ENCODE measurements around the gene FAM53B.
A peak's percentile ranks its signal among the peaks of the same experiment; 100 is the strongest.

The FAM53B gene

GRCh38 chr10:124605001-124605370 is 139.2 kb downstream of the FAM53B start:
- no peak overlapping the region for H3K4me3 Mint-ChIP-seq
- H3K27ac Mint-ChIP-seq = peak overlapping the region; percentile 46

GRCh38 chr10:124604214-124605000 is 139.8 kb downstream of the FAM53B start:
- DNase-seq (ENCODE audit: low spot score in 2 of 2) (no peak), ATAC-seq (no peak)
- Mint-ChIP-seq H3K36me3 (peaks cover 18% of the 10 kb centered on the region), H3K4me3 (no peak overlapping the region), H3K27ac (peak overlapping the region; percentile 32), H3K9me3 (no peaks in the 10 kb centered on the region), H3K4me1 (peaks cover 13% of the 10 kb centered on the region)

More at GRCh38 chr10:124605001-124605370, 139.2 kb downstream of the FAM53B start:
- Mint-ChIP-seq H3K36me3 (peaks cover 17% of the 10 kb centered on the region), H3K9me3 (no peaks in the 10 kb centered on the region), H3K4me1 (peaks cover 19% of the 10 kb centered on the region)
- DNase-seq (ENCODE audit: low spot score in 2 of 2) (no peak), ATAC-seq (no peak)

- peak overlapping the region; percentile 32 for H3K27ac Mint-ChIP-seq
- peaks cover 18% of the 10 kb centered on the region for H3K36me3 Mint-ChIP-seq
- ATAC-seq = no peak
These were observed 140.6 kb downstream of the FAM53B start for GRCh38 chr10:124603376-124604213.

GRCh38 chr10:124602646-124603365 is 141.4 kb downstream of the FAM53B start:
- ATAC-seq = no peak
- Mint-ChIP-seq H3K36me3 (peaks cover 17% of the 10 kb centered on the region), H3K9me3 (no peaks in the 10 kb centered on the region), H3K4me1 (peaks cover 13% of the 10 kb centered on the region), H3K4me3 (no peak overlapping the region), H3K27ac (no peak overlapping the region)
- no peak for DNase-seq (ENCODE audit: low spot score in 2 of 2)

More at GRCh38 chr10:124603376-124604213, 140.6 kb downstream of the FAM53B start:
- Mint-ChIP-seq H3K4me1 (peaks cover 13% of the 10 kb centered on the region), H3K4me3 (no peak overlapping the region), H3K9me3 (no peaks in the 10 kb centered on the region)
- no peak for DNase-seq (ENCODE audit: low spot score in 2 of 2)

- H3K27ac Mint-ChIP-seq = no peak overlapping the region
- H3K4me3 Mint-ChIP-seq = no peak overlapping the region
- no peaks in the 10 kb centered on the region for H3K9me3 Mint-ChIP-seq
- DNase-seq (ENCODE audit: low spot score in 2 of 2) (no peak), ATAC-seq (no peak)
- H3K4me1 Mint-ChIP-seq = peaks cover 13% of the 10 kb centered on the region
- peaks cover 11% of the 10 kb centered on the region for H3K36me3 Mint-ChIP-seq
These were observed 142.0 kb downstream of the FAM53B start for GRCh38 chr10:124602121-124602561.

- H3K4me1 Mint-ChIP-seq = peaks cover 13% of the 10 kb centered on the region
- no peak overlapping the region for H3K4me3 Mint-ChIP-seq
- no peaks in the 10 kb centered on the region for H3K9me3 Mint-ChIP-seq
- no peak for DNase-seq (ENCODE audit: low spot score in 2 of 2)
- ATAC-seq = no peak
- no peak overlapping the region for H3K27ac Mint-ChIP-seq
- peaks cover 5% of the 10 kb centered on the region for H3K36me3 Mint-ChIP-seq
These were observed 142.6 kb downstream of the FAM53B start for GRCh38 chr10:124601431-124602120.

GRCh38 chr10:124601016-124601415 is 143.2 kb downstream of the FAM53B start:
- Mint-ChIP-seq H3K4me1 (peaks cover 13% of the 10 kb centered on the region), H3K36me3 (peaks cover 5% of the 10 kb centered on the region), H3K4me3 (no peak overlapping the region), H3K9me3 (no peaks in the 10 kb centered on the region), H3K27ac (peak overlapping the region; percentile 32)
- ATAC-seq = no peak
- no peak for DNase-seq (ENCODE audit: low spot score in 2 of 2)

- DNase-seq (ENCODE audit: low spot score in 2 of 2) = no peak
- ATAC-seq = no peak
- peak overlapping the region; percentile 76 for H3K27ac Mint-ChIP-seq
- peaks cover 15% of the 10 kb centered on the region for H3K4me1 Mint-ChIP-seq
- peaks cover 5% of the 10 kb centered on the region for H3K36me3 Mint-ChIP-seq
- H3K9me3 Mint-ChIP-seq = no peaks in the 10 kb centered on the region
- H3K4me3 Mint-ChIP-seq = no peak overlapping the region
These were observed 143.9 kb downstream of the FAM53B start for GRCh38 chr10:124600051-124600880.

- Mint-ChIP-seq H3K4me3 (no peak overlapping the region), H3K36me3 (peaks cover 5% of the 10 kb centered on the region), H3K27ac (peak overlapping the region; percentile 76), H3K4me1 (peaks cover 11% of the 10 kb centered on the region), H3K9me3 (no peaks in the 10 kb centered on the region)
- no peak for ATAC-seq
- DNase-seq (ENCODE audit: low spot score in 2 of 2) = no peak
These were observed 144.6 kb downstream of the FAM53B start for GRCh38 chr10:124599588-124600050.

GRCh38 chr10:124598773-124599587 is 145.2 kb downstream of the FAM53B start:
- DNase-seq (ENCODE audit: low spot score in 2 of 2) (no peak), ATAC-seq (no peak)
- Mint-ChIP-seq H3K36me3 (peaks cover 5% of the 10 kb centered on the region), H3K4me1 (peaks cover 11% of the 10 kb centered on the region), H3K4me3 (no peak overlapping the region), H3K9me3 (no peaks in the 10 kb centered on the region), H3K27ac (peak overlapping the region; percentile 76)

- ATAC-seq (no peak), DNase-seq (ENCODE audit: low spot score in 2 of 2) (no peak)
- H3K36me3 Mint-ChIP-seq = peaks cover 5% of the 10 kb centered on the region
- H3K4me1 Mint-ChIP-seq = peaks cover 11% of the 10 kb centered on the region
- H3K27ac Mint-ChIP-seq = peak overlapping the region; percentile 24
- no peaks in the 10 kb centered on the region for H3K9me3 Mint-ChIP-seq
- H3K4me3 Mint-ChIP-seq = no peak overlapping the region
These were observed 146.0 kb downstream of the FAM53B start for GRCh38 chr10:124598196-124598595.

- Mint-ChIP-seq H3K9me3 (no peaks in the 10 kb centered on the region), H3K27ac (peak overlapping the region; percentile 24), H3K4me1 (peaks cover 11% of the 10 kb centered on the region), H3K36me3 (peaks cover 5% of the 10 kb centered on the region), H3K4me3 (no peak overlapping the region)
- DNase-seq (ENCODE audit: low spot score in 2 of 2) (no peak), ATAC-seq (no peak)
These were observed 146.4 kb downstream of the FAM53B start for GRCh38 chr10:124597846-124598165.

GRCh38 chr10:124596962-124597845 is 147.0 kb downstream of the FAM53B start:
- Mint-ChIP-seq H3K9me3 (no peaks in the 10 kb centered on the region), H3K4me3 (no peak overlapping the region), H3K27ac (peak overlapping the region; percentile 24), H3K36me3 (peaks cover 5% of the 10 kb centered on the region), H3K4me1 (peaks cover 17% of the 10 kb centered on the region)
- ATAC-seq (no peak), DNase-seq (ENCODE audit: low spot score in 2 of 2) (no peak)

All from stimulated activated effector memory CD8-positive, alpha-beta T cell treated with anti-CD3 and anti-CD28 coated beads, Interleukin-12 subunit alpha, Interleukin-12 subunit beta, amount 100 ng/mL, for 72 hours (primary cell).